Ishikawa (cell line): ENCODE results near the gene NUCB1.

Experiments
- CEBPB ChIP-seq: IDR thresholded peaks from 2 replicates; pipeline ENCODE4 v1.6.1; 2012
- CREB1 ChIP-seq: IDR thresholded peaks from 2 replicates; pipeline ENCODE4 v1.6.1; 2012; ENCODE audit warnings: low read depth
- EP300 ChIP-seq: IDR thresholded peaks from 2 replicates; pipeline ENCODE4 v1.6.1; 2012; ENCODE audit warnings: borderline replicate concordance
- FOXM1 ChIP-seq: IDR thresholded peaks from 2 replicates; pipeline ENCODE4 v1.6.1; 2012; ENCODE audit warnings: low read depth, borderline replicate concordance
- NFIC ChIP-seq: IDR thresholded peaks from 2 replicates; pipeline ENCODE4 v1.6.1; 2012
- RAD21 ChIP-seq: IDR thresholded peaks from 2 replicates; pipeline ENCODE4 v1.6.1; 2012; ENCODE audit warnings: low read depth
- TAF1 ChIP-seq: IDR thresholded peaks from 2 replicates; pipeline ENCODE4 v1.6.1; 2012; ENCODE audit warnings: low read depth, mild to moderate bottlenecking
- YY1 ChIP-seq: IDR thresholded peaks from 2 replicates; pipeline ENCODE4 v1.6.1; 2012; ENCODE audit warnings: low read depth
- TF ChIP-seq, protein P1 (sequence below): IDR thresholded peaks from 2 replicates; pipeline ENCODE4 v1.6.1; 2012
- TF ChIP-seq, protein P2 (sequence below): IDR thresholded peaks from 2 replicates; pipeline ENCODE4 v1.6.1; 2012; ENCODE audit warnings: low read depth, mild to moderate bottlenecking

DNA sequence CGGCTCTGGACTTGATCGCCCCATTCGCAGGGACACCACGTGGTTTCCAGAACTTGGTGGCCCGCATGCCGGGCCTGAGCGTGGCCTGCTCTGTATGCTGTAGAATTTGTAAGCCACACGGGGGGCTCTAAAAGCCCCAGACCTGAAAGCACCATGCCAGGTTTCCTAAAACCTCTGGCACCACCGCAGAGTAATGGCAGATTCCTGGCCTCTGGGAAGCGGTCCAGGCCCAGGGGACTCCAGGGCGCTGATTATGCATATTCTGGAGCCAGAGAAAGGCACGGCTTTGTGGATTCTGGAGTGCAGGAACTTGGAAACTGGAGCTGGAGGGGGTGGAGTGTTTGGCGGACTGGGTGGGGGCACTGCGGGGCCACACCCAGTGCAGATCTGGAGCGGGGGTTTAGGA is 68.7 kb downstream of the NUCB1 start:
- TF ChIP-seq, protein P1, sequence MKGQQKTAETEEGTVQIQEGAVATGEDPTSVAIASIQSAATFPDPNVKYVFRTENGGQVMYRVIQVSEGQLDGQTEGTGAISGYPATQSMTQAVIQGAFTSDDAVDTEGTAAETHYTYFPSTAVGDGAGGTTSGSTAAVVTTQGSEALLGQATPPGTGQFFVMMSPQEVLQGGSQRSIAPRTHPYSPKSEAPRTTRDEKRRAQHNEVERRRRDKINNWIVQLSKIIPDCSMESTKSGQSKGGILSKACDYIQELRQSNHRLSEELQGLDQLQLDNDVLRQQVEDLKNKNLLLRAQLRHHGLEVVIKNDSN: no peak
- TF ChIP-seq FOXM1 (no peak), EP300 (no peak), RAD21 (no peak), TAF1 (no peak), YY1 (no peak), CEBPB (no peak), CREB1 (no peak), NFIC (no peak)
- TF ChIP-seq, protein P2, sequence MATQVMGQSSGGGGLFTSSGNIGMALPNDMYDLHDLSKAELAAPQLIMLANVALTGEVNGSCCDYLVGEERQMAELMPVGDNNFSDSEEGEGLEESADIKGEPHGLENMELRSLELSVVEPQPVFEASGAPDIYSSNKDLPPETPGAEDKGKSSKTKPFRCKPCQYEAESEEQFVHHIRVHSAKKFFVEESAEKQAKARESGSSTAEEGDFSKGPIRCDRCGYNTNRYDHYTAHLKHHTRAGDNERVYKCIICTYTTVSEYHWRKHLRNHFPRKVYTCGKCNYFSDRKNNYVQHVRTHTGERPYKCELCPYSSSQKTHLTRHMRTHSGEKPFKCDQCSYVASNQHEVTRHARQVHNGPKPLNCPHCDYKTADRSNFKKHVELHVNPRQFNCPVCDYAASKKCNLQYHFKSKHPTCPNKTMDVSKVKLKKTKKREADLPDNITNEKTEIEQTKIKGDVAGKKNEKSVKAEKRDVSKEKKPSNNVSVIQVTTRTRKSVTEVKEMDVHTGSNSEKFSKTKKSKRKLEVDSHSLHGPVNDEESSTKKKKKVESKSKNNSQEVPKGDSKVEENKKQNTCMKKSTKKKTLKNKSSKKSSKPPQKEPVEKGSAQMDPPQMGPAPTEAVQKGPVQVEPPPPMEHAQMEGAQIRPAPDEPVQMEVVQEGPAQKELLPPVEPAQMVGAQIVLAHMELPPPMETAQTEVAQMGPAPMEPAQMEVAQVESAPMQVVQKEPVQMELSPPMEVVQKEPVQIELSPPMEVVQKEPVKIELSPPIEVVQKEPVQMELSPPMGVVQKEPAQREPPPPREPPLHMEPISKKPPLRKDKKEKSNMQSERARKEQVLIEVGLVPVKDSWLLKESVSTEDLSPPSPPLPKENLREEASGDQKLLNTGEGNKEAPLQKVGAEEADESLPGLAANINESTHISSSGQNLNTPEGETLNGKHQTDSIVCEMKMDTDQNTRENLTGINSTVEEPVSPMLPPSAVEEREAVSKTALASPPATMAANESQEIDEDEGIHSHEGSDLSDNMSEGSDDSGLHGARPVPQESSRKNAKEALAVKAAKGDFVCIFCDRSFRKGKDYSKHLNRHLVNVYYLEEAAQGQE: no peak
